Measurements from ENCODE around the gene KCP.

Gene KCP

DNA sequence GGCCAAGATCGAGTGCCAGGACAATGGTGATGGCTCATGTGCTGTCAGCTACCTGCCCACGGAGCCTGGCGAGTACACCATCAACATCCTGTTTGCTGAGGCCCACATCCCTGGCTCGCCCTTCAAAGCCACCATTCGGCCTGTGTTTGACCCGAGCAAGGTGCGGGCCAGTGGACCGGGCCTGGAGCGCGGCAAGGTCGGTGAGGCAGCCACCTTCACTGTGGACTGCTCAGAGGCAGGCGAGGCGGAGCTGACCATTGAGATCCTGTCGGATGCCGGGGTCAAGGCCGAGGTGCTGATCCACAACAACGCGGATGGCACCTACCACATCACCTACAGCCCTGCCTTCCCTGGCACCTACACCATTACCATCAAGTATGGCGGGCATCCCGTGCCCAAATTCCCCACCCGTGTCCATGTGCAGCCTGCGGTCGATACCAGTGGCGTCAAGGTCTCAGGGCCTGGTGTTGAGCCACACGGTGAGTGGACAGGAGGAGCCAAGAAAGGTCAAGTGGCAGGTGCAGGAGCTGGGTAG lies 65.7 kb downstream of the KCP start:
- no peaks in the 10 kb centered on the region for H3K36me3 ChIP-seq (ENCODE audit: control insufficient read depth, insufficient read depth, low read length)
- H3K4me3 ChIP-seq (ENCODE audit: insufficient read depth, low read depth, low read length, poor library complexity, severe bottlenecking), result no peak overlapping the region
- H3K9me3 ChIP-seq (ENCODE audit: control insufficient read depth, low read length), result no peaks in the 10 kb centered on the region
- no peak for DNase-seq
- H3K4me1 ChIP-seq (ENCODE audit: control insufficient read depth, insufficient read depth, low read length, poor library complexity, severe bottlenecking), result no peaks in the 10 kb centered on the region
- no peaks in the 10 kb centered on the region for H3K27me3 ChIP-seq (replicated peaks; ENCODE audit: control insufficient read depth, insufficient read depth, low read length, poor library complexity, severe bottlenecking)
- no peak overlapping the region for H3K27ac ChIP-seq (ENCODE audit: insufficient read depth, low read length, poor library complexity, severe bottlenecking)

DNA sequence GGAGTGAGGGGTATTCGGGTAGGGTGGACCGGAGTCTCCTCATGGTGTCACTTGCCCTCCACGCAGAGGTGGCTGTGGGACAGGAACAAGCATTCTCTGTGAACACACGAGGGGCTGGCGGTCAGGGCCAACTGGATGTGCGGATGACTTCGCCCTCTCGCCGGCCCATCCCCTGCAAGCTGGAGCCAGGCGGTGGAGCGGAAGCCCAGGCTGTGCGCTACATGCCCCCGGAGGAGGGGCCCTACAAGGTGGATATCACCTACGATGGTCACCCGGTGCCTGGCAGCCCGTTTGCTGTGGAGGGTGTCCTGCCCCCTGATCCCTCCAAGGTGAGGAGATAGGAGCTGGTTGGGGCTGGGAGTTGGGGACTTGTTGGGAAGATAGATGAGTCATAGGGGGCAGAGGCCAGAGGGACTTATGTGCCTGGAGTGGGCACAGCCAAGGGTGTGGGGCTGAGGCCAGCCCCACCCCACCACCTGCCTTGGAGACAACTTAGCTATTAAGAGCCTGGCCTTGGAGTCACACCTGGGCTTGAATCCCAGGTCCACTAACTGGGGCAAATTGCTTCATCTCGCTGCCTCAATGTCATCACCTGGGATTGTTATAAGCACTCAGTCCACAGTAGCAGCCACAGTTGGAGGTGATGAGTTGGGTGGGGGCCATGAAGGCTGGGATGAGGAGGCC lies 66.4 kb downstream of the KCP start:
- no peak overlapping the region for H3K4me3 ChIP-seq (ENCODE audit: insufficient read depth, low read depth, low read length, poor library complexity, severe bottlenecking)
- H3K9me3 ChIP-seq (ENCODE audit: control insufficient read depth, low read length), result no peaks in the 10 kb centered on the region
- DNase-seq, result no peak
- no peaks in the 10 kb centered on the region for H3K27me3 ChIP-seq (replicated peaks; ENCODE audit: control insufficient read depth, insufficient read depth, low read length, poor library complexity, severe bottlenecking)
- H3K4me1 ChIP-seq (ENCODE audit: control insufficient read depth, insufficient read depth, low read length, poor library complexity, severe bottlenecking), result no peaks in the 10 kb centered on the region
- H3K36me3 ChIP-seq (ENCODE audit: control insufficient read depth, insufficient read depth, low read length), result no peaks in the 10 kb centered on the region
- no peak overlapping the region for H3K27ac ChIP-seq (ENCODE audit: insufficient read depth, low read length, poor library complexity, severe bottlenecking)

DNA sequence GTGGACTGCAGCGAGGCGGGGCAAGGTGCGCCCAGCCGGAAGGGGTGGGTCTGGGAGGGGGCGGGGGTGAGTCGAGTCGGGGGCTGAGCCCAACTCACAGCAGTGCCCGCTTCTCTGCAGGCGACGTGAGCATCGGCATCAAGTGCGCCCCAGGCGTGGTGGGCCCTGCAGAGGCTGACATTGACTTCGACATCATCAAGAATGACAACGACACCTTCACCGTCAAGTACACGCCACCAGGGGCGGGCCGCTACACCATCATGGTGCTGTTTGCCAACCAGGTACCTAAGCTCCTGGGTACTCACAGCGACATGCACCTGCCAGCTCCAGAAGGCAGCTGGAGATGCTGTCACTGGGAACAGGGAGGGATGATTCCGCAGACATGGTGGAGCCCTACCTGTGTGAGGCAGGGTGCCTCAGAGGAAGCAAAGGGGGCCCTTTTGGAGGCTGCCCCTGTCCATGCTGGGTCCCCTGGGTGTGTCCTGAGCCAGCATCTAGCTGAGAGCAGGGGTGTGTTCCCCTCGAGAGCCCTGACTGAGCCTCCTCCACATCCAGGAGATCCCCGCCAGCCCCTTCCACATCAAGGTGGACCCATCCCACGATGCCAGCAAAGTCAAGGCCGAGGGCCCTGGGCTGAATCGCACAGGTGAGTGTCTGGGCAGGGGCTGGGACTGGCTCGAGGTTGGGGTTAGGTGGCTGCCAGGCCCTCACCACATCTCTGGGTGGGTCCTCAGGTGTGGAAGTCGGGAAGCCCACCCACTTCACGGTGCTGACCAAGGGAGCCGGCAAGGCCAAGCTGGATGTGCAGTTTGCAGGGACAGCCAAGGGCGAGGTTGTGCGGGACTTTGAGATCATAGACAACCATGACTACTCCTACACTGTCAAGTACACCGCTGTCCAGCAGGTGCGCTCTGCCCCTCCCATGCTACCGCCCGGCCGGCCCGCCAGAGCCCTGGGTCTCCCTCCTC lies 67.6 kb downstream of the KCP start:
- Histone ChIP-seq H3K4me1 (ENCODE audit: control insufficient read depth, insufficient read depth, low read length, poor library complexity, severe bottlenecking) (no peaks in the 10 kb centered on the region), H3K27ac (ENCODE audit: insufficient read depth, low read length, poor library complexity, severe bottlenecking) (no peak overlapping the region), H3K4me3 (ENCODE audit: insufficient read depth, low read depth, low read length, poor library complexity, severe bottlenecking) (no peak overlapping the region), H3K27me3 (replicated peaks; ENCODE audit: control insufficient read depth, insufficient read depth, low read length, poor library complexity, severe bottlenecking) (no peaks in the 10 kb centered on the region), H3K9me3 (ENCODE audit: control insufficient read depth, low read length) (no peaks in the 10 kb centered on the region), H3K36me3 (ENCODE audit: control insufficient read depth, insufficient read depth, low read length) (no peaks in the 10 kb centered on the region)
- no peak for DNase-seq

DNA sequence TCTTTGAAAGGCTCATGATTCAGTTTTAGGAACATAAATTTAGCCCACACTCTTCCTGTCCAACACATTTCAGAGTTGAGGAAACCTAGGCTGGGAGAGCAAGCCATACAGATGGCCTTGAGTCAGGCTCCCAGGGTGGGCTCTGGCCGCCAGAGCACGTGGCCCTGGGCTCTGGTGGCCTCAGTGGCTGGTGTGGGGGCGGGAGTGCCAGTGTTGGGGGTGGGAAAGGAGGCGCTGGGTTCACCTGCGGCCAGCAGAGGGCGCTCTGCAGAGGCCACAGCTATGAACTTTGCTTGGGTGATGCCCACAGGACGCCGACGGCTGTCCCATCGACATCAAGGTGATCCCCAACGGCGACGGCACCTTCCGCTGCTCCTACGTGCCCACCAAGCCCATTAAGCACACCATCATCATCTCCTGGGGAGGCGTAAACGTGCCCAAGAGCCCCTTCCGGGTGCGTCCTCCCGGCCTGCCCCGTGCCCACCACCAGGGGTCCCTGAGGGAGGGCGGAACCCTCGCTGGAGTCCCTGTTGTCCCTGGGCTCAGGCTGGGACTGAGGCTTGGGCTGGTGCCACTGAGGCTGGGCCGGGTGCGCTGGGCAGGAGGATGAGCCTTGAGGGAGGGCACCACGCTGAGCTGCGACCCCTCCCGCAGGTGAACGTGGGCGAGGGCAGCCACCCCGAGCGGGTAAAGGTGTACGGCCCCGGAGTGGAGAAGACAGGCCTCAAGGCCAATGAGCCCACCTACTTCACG lies 68.4 kb downstream of the KCP start:
- Histone ChIP-seq H3K27ac (ENCODE audit: insufficient read depth, low read length, poor library complexity, severe bottlenecking) (no peak overlapping the region), H3K27me3 (replicated peaks; ENCODE audit: control insufficient read depth, insufficient read depth, low read length, poor library complexity, severe bottlenecking) (no peaks in the 10 kb centered on the region), H3K4me3 (ENCODE audit: insufficient read depth, low read depth, low read length, poor library complexity, severe bottlenecking) (no peak overlapping the region), H3K36me3 (ENCODE audit: control insufficient read depth, insufficient read depth, low read length) (no peaks in the 10 kb centered on the region), H3K9me3 (ENCODE audit: control insufficient read depth, low read length) (no peaks in the 10 kb centered on the region), H3K4me1 (ENCODE audit: control insufficient read depth, insufficient read depth, low read length, poor library complexity, severe bottlenecking) (no peaks in the 10 kb centered on the region)
- DNase-seq, result peak; percentile 27 to 33 (median 32)

DNA sequence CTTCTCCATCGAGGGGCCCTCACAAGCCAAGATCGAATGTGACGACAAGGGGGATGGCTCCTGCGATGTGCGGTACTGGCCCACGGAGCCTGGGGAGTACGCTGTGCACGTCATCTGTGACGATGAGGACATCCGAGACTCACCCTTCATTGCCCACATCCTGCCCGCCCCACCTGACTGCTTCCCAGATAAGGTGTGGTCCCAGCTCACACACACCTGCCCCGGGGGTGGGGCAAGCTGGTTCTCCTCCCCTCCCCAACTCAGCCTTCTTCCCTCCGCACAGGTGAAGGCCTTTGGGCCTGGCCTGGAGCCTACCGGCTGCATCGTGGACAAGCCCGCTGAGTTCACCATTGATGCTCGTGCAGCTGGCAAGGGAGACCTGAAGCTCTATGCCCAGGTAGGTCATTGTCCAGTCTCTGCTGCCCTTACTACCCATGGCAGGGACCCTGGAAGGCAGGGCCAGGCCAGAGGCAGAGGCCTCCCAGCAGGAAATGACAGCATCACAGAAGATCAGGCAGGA lies 69.3 kb downstream of the KCP start:
- Histone ChIP-seq H3K4me1 (ENCODE audit: control insufficient read depth, insufficient read depth, low read length, poor library complexity, severe bottlenecking) (no peaks in the 10 kb centered on the region), H3K36me3 (ENCODE audit: control insufficient read depth, insufficient read depth, low read length) (no peaks in the 10 kb centered on the region), H3K27me3 (replicated peaks; ENCODE audit: control insufficient read depth, insufficient read depth, low read length, poor library complexity, severe bottlenecking) (no peaks in the 10 kb centered on the region)

DNA sequence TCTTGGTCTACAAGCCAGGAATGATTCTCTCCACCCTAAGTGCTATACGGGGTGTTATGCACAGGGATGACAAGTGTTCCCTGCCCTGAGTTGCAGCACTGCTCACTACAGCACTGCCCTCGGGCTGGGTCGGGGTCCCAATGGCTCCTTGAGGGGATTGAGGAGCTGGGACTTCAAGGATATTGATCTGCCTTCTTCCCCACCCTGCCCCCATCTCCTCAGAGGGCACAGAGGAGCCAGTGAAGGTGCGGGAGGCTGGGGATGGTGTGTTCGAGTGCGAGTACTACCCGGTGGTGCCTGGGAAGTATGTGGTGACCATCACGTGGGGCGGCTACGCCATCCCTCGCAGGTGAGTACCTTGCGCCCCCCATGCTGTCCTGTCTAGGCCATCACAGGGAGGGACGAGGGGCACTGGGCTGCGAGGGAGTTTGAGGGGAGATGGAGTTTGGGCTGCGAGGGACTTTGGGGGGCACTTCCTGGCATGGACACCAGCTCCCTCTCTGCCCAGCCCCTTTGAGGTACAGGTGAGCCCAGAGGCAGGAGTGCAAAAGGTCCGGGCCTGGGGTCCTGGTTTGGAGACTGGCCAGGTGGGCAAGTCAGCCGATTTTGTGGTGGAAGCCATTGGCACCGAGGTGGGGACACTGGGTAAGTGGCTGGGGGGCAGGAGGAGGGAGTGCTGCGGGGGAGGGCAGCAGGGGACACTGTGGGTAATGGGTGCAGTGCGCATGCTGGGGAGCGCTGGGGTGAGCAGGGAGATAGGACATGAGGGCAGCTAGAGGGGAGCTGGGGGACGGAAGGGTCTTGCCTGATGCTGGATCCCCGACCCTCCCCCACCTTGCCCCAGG lies 70.0 kb downstream of the KCP start:
- Histone ChIP-seq H3K4me1 (ENCODE audit: control insufficient read depth, insufficient read depth, low read length, poor library complexity, severe bottlenecking) (no peaks in the 10 kb centered on the region), H3K36me3 (ENCODE audit: control insufficient read depth, insufficient read depth, low read length) (no peaks in the 10 kb centered on the region)

More for the DNA sequence above, 69.3 kb downstream of the KCP start:
- DNase-seq, result peak in 1 of 3 donors; percentile 2
- Histone ChIP-seq H3K27ac (ENCODE audit: insufficient read depth, low read length, poor library complexity, severe bottlenecking) (no peak overlapping the region), H3K4me3 (ENCODE audit: insufficient read depth, low read depth, low read length, poor library complexity, severe bottlenecking) (no peak overlapping the region), H3K9me3 (ENCODE audit: control insufficient read depth, low read length) (no peaks in the 10 kb centered on the region)

DNA sequence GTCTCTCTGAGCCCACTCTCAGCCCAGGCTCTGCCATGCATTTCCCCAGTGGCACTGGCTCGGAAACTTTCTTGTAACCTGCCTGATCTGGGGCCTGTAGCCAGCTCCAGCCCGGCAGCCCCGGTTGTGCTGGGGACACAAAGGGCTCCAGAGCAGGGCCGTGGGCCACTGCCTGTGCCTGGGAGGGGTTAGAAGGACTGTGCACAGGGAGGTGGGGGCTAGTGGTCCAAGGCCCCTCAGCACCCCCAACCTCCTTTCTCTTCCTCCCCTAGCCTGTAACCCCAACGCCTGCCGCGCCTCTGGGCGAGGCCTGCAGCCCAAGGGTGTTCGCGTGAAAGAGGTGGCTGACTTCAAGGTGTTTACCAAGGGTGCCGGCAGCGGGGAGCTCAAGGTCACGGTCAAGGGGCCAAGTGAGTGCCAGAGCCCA lies 70.7 kb downstream of the KCP start:
- H3K9me3 ChIP-seq (ENCODE audit: control insufficient read depth, low read length), result no peaks in the 10 kb centered on the region
- no peaks in the 10 kb centered on the region for H3K27me3 ChIP-seq (replicated peaks; ENCODE audit: control insufficient read depth, insufficient read depth, low read length, poor library complexity, severe bottlenecking)
- no peak overlapping the region for H3K27ac ChIP-seq (ENCODE audit: insufficient read depth, low read length, poor library complexity, severe bottlenecking)
- H3K4me3 ChIP-seq (ENCODE audit: insufficient read depth, low read depth, low read length, poor library complexity, severe bottlenecking), result no peak overlapping the region
- H3K36me3 ChIP-seq (ENCODE audit: control insufficient read depth, insufficient read depth, low read length), result no peaks in the 10 kb centered on the region
- DNase-seq, result no peak
- no peaks in the 10 kb centered on the region for H3K4me1 ChIP-seq (ENCODE audit: control insufficient read depth, insufficient read depth, low read length, poor library complexity, severe bottlenecking)

More for the DNA sequence above, 70.0 kb downstream of the KCP start:
- Histone ChIP-seq H3K9me3 (ENCODE audit: control insufficient read depth, low read length) (no peaks in the 10 kb centered on the region), H3K4me3 (ENCODE audit: insufficient read depth, low read depth, low read length, poor library complexity, severe bottlenecking) (no peak overlapping the region), H3K27me3 (replicated peaks; ENCODE audit: control insufficient read depth, insufficient read depth, low read length, poor library complexity, severe bottlenecking) (no peaks in the 10 kb centered on the region), H3K27ac (ENCODE audit: insufficient read depth, low read length, poor library complexity, severe bottlenecking) (no peak overlapping the region)
- DNase-seq, result no peak

DNA sequence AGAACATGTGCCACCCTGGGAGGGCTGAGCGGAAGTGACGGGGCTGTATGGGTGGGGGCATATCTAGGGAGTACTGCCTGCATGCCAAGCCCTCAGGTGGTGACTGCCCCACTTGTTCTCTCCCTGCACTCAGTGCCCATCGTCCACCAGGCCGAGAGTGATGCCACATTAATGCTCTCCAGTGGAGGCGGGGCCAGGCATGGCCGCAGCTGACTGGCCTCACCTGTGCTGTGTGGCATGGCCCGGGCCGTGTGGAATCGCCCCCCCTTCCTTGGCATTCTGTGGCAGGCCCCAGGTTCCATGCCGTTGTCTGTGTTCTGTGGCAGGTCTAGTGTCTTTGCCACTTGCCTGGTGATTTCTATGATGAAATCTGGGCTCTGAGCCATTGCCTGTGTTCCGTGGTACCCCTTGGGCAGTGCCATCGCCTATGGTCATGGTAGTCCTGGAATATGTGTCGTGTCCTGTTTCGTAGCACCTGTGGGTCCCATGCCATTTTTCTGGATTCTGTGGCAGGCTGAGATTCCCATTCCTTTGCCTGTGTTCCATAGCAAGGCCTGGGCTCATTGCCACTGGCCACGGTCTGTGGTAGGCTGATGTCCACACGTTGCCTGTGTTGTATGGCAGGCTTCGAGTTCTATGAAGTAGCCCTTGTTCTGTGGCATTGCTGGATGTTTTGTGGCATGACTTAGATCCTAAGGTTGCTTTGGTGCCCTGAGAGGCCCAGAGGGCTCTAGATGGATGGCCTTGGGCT lies 71.4 kb downstream of the KCP start:
- Histone ChIP-seq H3K4me1 (ENCODE audit: control insufficient read depth, insufficient read depth, low read length, poor library complexity, severe bottlenecking) (no peaks in the 10 kb centered on the region), H3K36me3 (ENCODE audit: control insufficient read depth, insufficient read depth, low read length) (no peaks in the 10 kb centered on the region), H3K4me3 (ENCODE audit: insufficient read depth, low read depth, low read length, poor library complexity, severe bottlenecking) (no peak overlapping the region), H3K27ac (ENCODE audit: insufficient read depth, low read length, poor library complexity, severe bottlenecking) (no peak overlapping the region), H3K27me3 (replicated peaks; ENCODE audit: control insufficient read depth, insufficient read depth, low read length, poor library complexity, severe bottlenecking) (no peaks in the 10 kb centered on the region), H3K9me3 (ENCODE audit: control insufficient read depth, low read length) (no peaks in the 10 kb centered on the region)
- no peak for DNase-seq
